SK-N-SH (cell line): ENCODE data around the gene TOMM70. TPM values are rescaled to one million over a fixed set of nuclear protein-coding genes. Genes with fewer than 3 reads are reported as not detected.

Experiments used
- CTCF ChIA-PET: fragments of 300-600, 350-600 bp; formaldehyde crosslinking; extraction: SDS; loops from one replicate; lab custom pipeline; 2021; lab: Yijun Ruan, JAX
- POLR2A ChIA-PET: fragments of 350-600 bp; sonication (Branson Sonifier 250); formaldehyde crosslinking; extraction: SDS; loops from one replicate; lab custom pipeline; 2020; ENCODE audit warnings: antibody characterized with exemption, inconsistent platforms; lab: Yijun Ruan, JAX
- DNase-seq: peaks from one replicate; pipeline ENCODE4 v3.0.0; 2012
- H2AFZ ChIP-seq: fragments of 200-600 bp; sonication (generic); 2 replicates; pipeline ENCODE4 v1.8.1; 2016; ENCODE audit warnings: antibody characterized with exemption, mild to moderate bottlenecking, low read depth
- H3F3A ChIP-seq: fragments of 200-600 bp; sonication (generic); replicated peaks from 2 replicates; pipeline ENCODE3; 2016; ENCODE audit warnings: antibody characterized with exemption, mild to moderate bottlenecking; ENCODE audit not compliant: insufficient read depth
- H3K27ac ChIP-seq, 2 experiments: fragments of 200-500 bp in 1 of 2; fragments of 200-600 bp in 1 of 2; sonication (Bioruptor generic) in 1 of 2; sonication (generic), shearing (Covaris generic) in 1 of 2; 2 replicates each; pipeline versions ENCODE4 v1.5.1 to v1.6.1; 2014 to 2016; ENCODE audit warnings: low read depth in 2 of 2, inconsistent platforms in 1 of 2, low read length in 1 of 2, mild to moderate bottlenecking in 1 of 2, mixed read lengths in 1 of 2
- H3K27me3 ChIP-seq: fragments of 200-600 bp; sonication (generic), shearing (Covaris generic); 2 replicates; pipeline ENCODE4 v1.6.1; 2016; ENCODE audit warnings: mixed run types; ENCODE audit not compliant: insufficient read depth
- H3K36me3 ChIP-seq, 2 experiments: fragments of 200-500 bp in 1 of 2; fragments of 200-600 bp in 1 of 2; sonication (Bioruptor generic) in 1 of 2; sonication (generic) in 1 of 2; replicated peaks in 1 of 2; 2 replicates each; pipeline versions ENCODE3 to v1.5.1; 2014 to 2016; ENCODE audit warnings: low read length in 1 of 2, mild to moderate bottlenecking in 1 of 2; ENCODE audit not compliant: insufficient read depth in 2 of 2, control insufficient read depth in 1 of 2
- H3K4me1 ChIP-seq, 2 experiments: fragments of 200-500 bp in 1 of 2; fragments of 200-600 bp in 1 of 2; sonication (Bioruptor generic) in 1 of 2; sonication (generic), shearing (Covaris generic) in 1 of 2; 2 replicates each; pipeline versions ENCODE4 v1.5.1 to v1.6.1; 2014 to 2016; ENCODE audit warnings: low read depth in 1 of 2, low read length in 1 of 2, mixed run types in 1 of 2; ENCODE audit not compliant: insufficient read depth in 2 of 2, control insufficient read depth in 1 of 2
- H3K4me2 ChIP-seq: fragments of 200-600 bp; sonication (generic), shearing (Covaris generic); 2 replicates; pipeline ENCODE4 v1.6.1; 2017; ENCODE audit warnings: mixed run types
- H3K4me3 ChIP-seq, 2 experiments: fragments of 200-500 bp in 1 of 2; fragments of 200-600 bp in 1 of 2; sonication (Bioruptor generic) in 1 of 2; sonication (generic), shearing (Covaris generic) in 1 of 2; 2 replicates each; pipeline versions ENCODE4 v1.5.1 to v1.8.1; 2014 to 2016; ENCODE audit warnings: low read depth in 2 of 2, inconsistent platforms in 1 of 2, low read length in 1 of 2, mild to moderate bottlenecking in 1 of 2, mixed read lengths in 1 of 2, moderate library complexity in 1 of 2
- H3K79me2 ChIP-seq: fragments of 200-600 bp; sonication (generic); 2 replicates; pipeline ENCODE4 v1.8.1; 2017; ENCODE audit warnings: mild to moderate bottlenecking; ENCODE audit not compliant: insufficient read depth
- H3K9ac ChIP-seq: fragments of 200-600 bp; sonication (generic); 2 replicates; pipeline ENCODE4 v1.6.1; 2017; ENCODE audit warnings: mixed run types
- H3K9me2 ChIP-seq: fragments of 200-600 bp; sonication (generic); 2 replicates; pipeline ENCODE4 v1.6.1; 2017; ENCODE audit warnings: mixed run types
- H3K9me3 ChIP-seq: fragments of 200-600 bp; sonication (generic); 2 replicates; pipeline ENCODE4 v1.6.1; 2017; ENCODE audit warnings: mixed run types, mild to moderate bottlenecking, moderate library complexity
- H4K20me1 ChIP-seq: fragments of 200-600 bp; sonication (generic); 2 replicates; pipeline ENCODE4 v1.6.1; 2017; ENCODE audit warnings: mild to moderate bottlenecking, mixed run types; ENCODE audit not compliant: insufficient read depth
- EZH2phosphoT487 ChIP-seq: fragments of 200-600 bp; sonication (generic); IDR thresholded peaks from 2 replicates; pipeline ENCODE4 v1.6.1; 2017; ENCODE audit warnings: low read depth, mixed run types, mild to moderate bottlenecking, antibody characterized with exemption, moderate library complexity, borderline replicate concordance
- FOSL2 ChIP-seq: IDR thresholded peaks from 2 replicates; pipeline ENCODE4 v1.4.0; 2012; ENCODE audit warnings: low read depth, mild to moderate bottlenecking, moderate library complexity, borderline replicate concordance
- FOXJ3 ChIP-seq: sonication (generic); formaldehyde crosslinking; IDR thresholded peaks from 2 replicates; pipeline ENCODE4 v1.5.1; 2020; ENCODE audit warnings: mild to moderate bottlenecking, missing genetic modification reagents
- FOXM1 ChIP-seq: IDR thresholded peaks from 2 replicates; pipeline ENCODE4 v1.4.0; 2012; ENCODE audit warnings: low read depth, mild to moderate bottlenecking
- GABPA ChIP-seq: IDR thresholded peaks from 2 replicates; pipeline ENCODE4 v1.4.0; 2012; ENCODE audit warnings: low read depth, mild to moderate bottlenecking
- GATA2 ChIP-seq: sonication (generic); formaldehyde crosslinking; IDR thresholded peaks from 2 replicates; pipeline ENCODE4 v1.5.0; 2020; ENCODE audit warnings: mild to moderate bottlenecking, missing genetic modification reagents
- JUND ChIP-seq: IDR thresholded peaks from 2 replicates; pipeline ENCODE4 v1.4.0; 2012
- MEF2A ChIP-seq: IDR thresholded peaks from 2 replicates; pipeline ENCODE4 v1.4.0; 2012; ENCODE audit warnings: low read depth, borderline replicate concordance
- NRF1 ChIP-seq: IDR thresholded peaks from 2 replicates; pipeline ENCODE4 v1.6.1; 2012; ENCODE audit warnings: low read depth, mild to moderate bottlenecking, low read length
- RCOR1 ChIP-seq: fragments of 150-350 bp; IDR thresholded peaks from 2 replicates; pipeline ENCODE4 v1.6.1; 2017; ENCODE audit warnings: antibody characterized with exemption, low read length
- RFX5 ChIP-seq: IDR thresholded peaks from 2 replicates; pipeline ENCODE4 v1.6.1; 2012; ENCODE audit warnings: mild to moderate bottlenecking, improper control_type of control experiment, low read length
- RXRA ChIP-seq: IDR thresholded peaks from 2 replicates; pipeline ENCODE4 v1.4.0; 2012; ENCODE audit warnings: low read depth, mild to moderate bottlenecking, borderline replicate concordance
- SIN3A ChIP-seq: IDR thresholded peaks from 2 replicates; pipeline ENCODE4 v1.6.1; 2012; ENCODE audit warnings: low read depth, mild to moderate bottlenecking, low read length, moderate library complexity, borderline replicate concordance
- SMC3 ChIP-seq: IDR thresholded peaks from 2 replicates; pipeline ENCODE4 v1.6.1; 2012; ENCODE audit warnings: low read depth, low read length, improper control_type of control experiment
- TAF1 ChIP-seq: IDR thresholded peaks from 2 replicates; pipeline ENCODE4 v1.6.1; 2012; ENCODE audit warnings: low read depth, mild to moderate bottlenecking, low read length, moderate library complexity, borderline replicate concordance
- TEAD4 ChIP-seq: IDR thresholded peaks from 2 replicates; pipeline ENCODE4 v1.4.0; 2012; ENCODE audit warnings: mild to moderate bottlenecking, borderline replicate concordance; ENCODE audit not compliant: insufficient read depth
- YY1 ChIP-seq: IDR thresholded peaks from 2 replicates; pipeline ENCODE4 v1.4.0; 2012; ENCODE audit warnings: low read depth, mild to moderate bottlenecking
- ZBTB33 ChIP-seq: IDR thresholded peaks from 2 replicates; pipeline ENCODE4 v1.4.0; 2012; ENCODE audit warnings: low read depth, borderline replicate concordance
- WGBS: methylation state at CpG from one replicate; pipeline ENCODE4 v1.1.6; 2017; ENCODE audit warnings: low lambda C conversion rate; 5-methylcytosine and 5-hydroxymethylcytosine counted together
- polyA plus RNA-seq, 3 experiments: library from polyadenylated mRNA; depleted of rRNA; stranded (reverse); fragments of >200 nt; gene quantifications; 2 replicates each; pipeline ENCODE4 v1.2.3, GENCODE V29; 2012
- TF ChIP-seq, protein P1 (sequence below): IDR thresholded peaks from 2 replicates; pipeline ENCODE4; 2012
- TF ChIP-seq, protein P2 (sequence below): IDR thresholded peaks from 2 replicates; pipeline ENCODE4 v1.4.0; 2012; ENCODE audit warnings: low read depth
- TF ChIP-seq, protein P3 (sequence below): fragments of 200-600 bp; sonication (generic); IDR thresholded peaks from 2 replicates; pipeline ENCODE4 v1.6.1; 2017; ENCODE audit warnings: antibody characterized with exemption, mild to moderate bottlenecking, moderate library complexity

Gene TOMM70
- polyA plus RNA-seq, 1 of the 3 experiments (the other 2 are of a cell fraction): 17.4 TPM

GRCh38 chr3:100395679-100396431 lies 5.0 kb downstream of the TOMM70 start (continued):
- TF ChIP-seq, protein P1, sequence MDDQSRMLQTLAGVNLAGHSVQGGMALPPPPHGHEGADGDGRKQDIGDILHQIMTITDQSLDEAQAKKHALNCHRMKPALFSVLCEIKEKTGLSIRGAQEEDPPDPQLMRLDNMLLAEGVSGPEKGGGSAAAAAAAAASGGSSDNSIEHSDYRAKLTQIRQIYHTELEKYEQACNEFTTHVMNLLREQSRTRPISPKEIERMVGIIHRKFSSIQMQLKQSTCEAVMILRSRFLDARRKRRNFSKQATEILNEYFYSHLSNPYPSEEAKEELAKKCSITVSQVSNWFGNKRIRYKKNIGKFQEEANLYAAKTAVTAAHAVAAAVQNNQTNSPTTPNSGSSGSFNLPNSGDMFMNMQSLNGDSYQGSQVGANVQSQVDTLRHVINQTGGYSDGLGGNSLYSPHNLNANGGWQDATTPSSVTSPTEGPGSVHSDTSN: no peak
- TF ChIP-seq NRF1 (no peak), JUND (no peak), TAF1 (no peak), FOXM1 (no peak), EZH2phosphoT487 (no peak), YY1 (no peak), RCOR1 (no peak), ZBTB33 (no peak), GATA2 (no peak), TEAD4 (no peak), SMC3 (no peak)
- TF ChIP-seq, protein P2, sequence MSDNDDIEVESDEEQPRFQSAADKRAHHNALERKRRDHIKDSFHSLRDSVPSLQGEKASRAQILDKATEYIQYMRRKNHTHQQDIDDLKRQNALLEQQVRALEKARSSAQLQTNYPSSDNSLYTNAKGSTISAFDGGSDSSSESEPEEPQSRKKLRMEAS: no peak

- CTCF ChIA-PET: no interaction called here
- peaks cover 17% of the 10 kb centered on the region for H4K20me1 ChIP-seq
- H3K4me2 ChIP-seq: no peak overlapping the region
- no peak overlapping the region for H3K27ac ChIP-seq
- H3K36me3 ChIP-seq: peaks cover 30 to 46% of the 10 kb centered on the region in 2 experiments
- no peaks in the 10 kb centered on the region for H3K27me3 ChIP-seq
- no peak overlapping the region for H3K9ac ChIP-seq
- H3F3A ChIP-seq: peaks cover 14% of the 10 kb centered on the region
- H3K4me1 ChIP-seq: peaks cover 3 to 22% of the 10 kb centered on the region in 2 experiments; a peak in 3 of 4 replicates
- peaks cover 99% of the 10 kb centered on the region for H3K79me2 ChIP-seq
- POLR2A ChIA-PET: no interaction called here
- peaks cover 7% of the 10 kb centered on the region; the same call in 1 of the 2 replicates for H3K9me3 ChIP-seq
- DNase-seq: no peak
- 97% methylated on average over 1 of the region's 1 CpG for WGBS
- H3K9me2 ChIP-seq: no peaks in the 10 kb centered on the region
- no peak overlapping the region for H3K4me3 ChIP-seq
- no peak overlapping the region for H2AFZ ChIP-seq
- no peak for TF ChIP-seq TEAD4
- TF ChIP-seq FOSL2: no peak
- TF ChIP-seq, protein P2: no peak
- TF ChIP-seq RXRA: no peak
- TF ChIP-seq FOXJ3 (CRISPR knock-in tag): no peak
- no peak for TF ChIP-seq RFX5
- TF ChIP-seq, protein P3, sequence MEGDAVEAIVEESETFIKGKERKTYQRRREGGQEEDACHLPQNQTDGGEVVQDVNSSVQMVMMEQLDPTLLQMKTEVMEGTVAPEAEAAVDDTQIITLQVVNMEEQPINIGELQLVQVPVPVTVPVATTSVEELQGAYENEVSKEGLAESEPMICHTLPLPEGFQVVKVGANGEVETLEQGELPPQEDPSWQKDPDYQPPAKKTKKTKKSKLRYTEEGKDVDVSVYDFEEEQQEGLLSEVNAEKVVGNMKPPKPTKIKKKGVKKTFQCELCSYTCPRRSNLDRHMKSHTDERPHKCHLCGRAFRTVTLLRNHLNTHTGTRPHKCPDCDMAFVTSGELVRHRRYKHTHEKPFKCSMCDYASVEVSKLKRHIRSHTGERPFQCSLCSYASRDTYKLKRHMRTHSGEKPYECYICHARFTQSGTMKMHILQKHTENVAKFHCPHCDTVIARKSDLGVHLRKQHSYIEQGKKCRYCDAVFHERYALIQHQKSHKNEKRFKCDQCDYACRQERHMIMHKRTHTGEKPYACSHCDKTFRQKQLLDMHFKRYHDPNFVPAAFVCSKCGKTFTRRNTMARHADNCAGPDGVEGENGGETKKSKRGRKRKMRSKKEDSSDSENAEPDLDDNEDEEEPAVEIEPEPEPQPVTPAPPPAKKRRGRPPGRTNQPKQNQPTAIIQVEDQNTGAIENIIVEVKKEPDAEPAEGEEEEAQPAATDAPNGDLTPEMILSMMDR: no peak
- no peak for TF ChIP-seq ZBTB33
- TF ChIP-seq, protein P1: no peak
- no peak for TF ChIP-seq GABPA
- TF ChIP-seq SIN3A: no peak
- no peak for TF ChIP-seq MEF2A
Observed at GRCh38 chr3:100389025-100389424, 11.9 kb downstream of the TOMM70 start.
